Nephron (organoid): Measurements from ENCODE around the gene KRTAP5-1.

Source experiments
- H3K27ac Mint-ChIP-seq, 3 experiments: 2 replicates each; pipeline ENCODE4 v1.8.0; 2020; ENCODE audit warnings: mixed read lengths in 3 of 3, mild to moderate bottlenecking in 2 of 3, moderate library complexity in 1 of 3
- H3K27me3 Mint-ChIP-seq: 2 replicates; pipeline ENCODE4 v1.8.0; 2021; ENCODE audit warnings: low read depth, mild to moderate bottlenecking, moderate library complexity, mixed read lengths
- H3K36me3 Mint-ChIP-seq: 2 replicates; pipeline ENCODE4 v1.8.0; 2020; ENCODE audit warnings: low read depth, mixed read lengths
- H3K4me1 Mint-ChIP-seq: 2 replicates; pipeline ENCODE4 v1.8.0; 2020; ENCODE audit warnings: mixed read lengths
- H3K4me3 Mint-ChIP-seq, 3 experiments: 2 replicates each; pipeline ENCODE4 v1.8.0; 2020; ENCODE audit warnings: mild to moderate bottlenecking in 3 of 3, mixed read lengths in 3 of 3, moderate library complexity in 2 of 3
- H3K9me3 Mint-ChIP-seq: 2 replicates; pipeline ENCODE4 v1.8.0; 2020; ENCODE audit warnings: mixed read lengths
- CTCF ChIP-seq, 3 experiments: fragments of 200-600 bp; sonication (generic); IDR thresholded peaks; one replicate each; pipeline ENCODE4 v1.5.0; 2021; ENCODE audit warnings: antibody characterized with exemption in 3 of 3; ENCODE audit not compliant: unreplicated experiment in 3 of 3

Gene KRTAP5-1

GRCh38 chr11:1538153-1538552 lies 46.9 kb downstream of the KRTAP5-1 start:
- Mint-ChIP-seq H3K4me3 (peak overlapping the region in 1 of 3 experiments; percentile 21), H3K36me3 (no peaks in the 10 kb centered on the region), H3K27me3 (peaks cover 45% of the 10 kb centered on the region), H3K9me3 (no peaks in the 10 kb centered on the region), H3K27ac (no peak overlapping the region), H3K4me1 (no peaks in the 10 kb centered on the region)
- no peak for TF ChIP-seq CTCF (IDR thresholded peaks at IDR 0.05; ENCODE audit: unreplicated experiment in 3 of 3)

GRCh38 chr11:1536065-1536843 lies 48.8 kb downstream of the KRTAP5-1 start:
- Mint-ChIP-seq H3K27me3 (peaks cover 37% of the 10 kb centered on the region), H3K36me3 (no peaks in the 10 kb centered on the region), H3K4me3 (peak overlapping the region; percentile 31 to 46 (median 32)), H3K27ac (no peak overlapping the region), H3K4me1 (peaks cover 15% of the 10 kb centered on the region), H3K9me3 (no peaks in the 10 kb centered on the region)
- no peak for TF ChIP-seq CTCF (IDR thresholded peaks at IDR 0.05; ENCODE audit: unreplicated experiment in 3 of 3)

- H3K27me3 Mint-ChIP-seq: peaks cover 22% of the 10 kb centered on the region
- no peaks in the 10 kb centered on the region for H3K9me3 Mint-ChIP-seq
- peak overlapping the region in 1 of 3 experiments; percentile 48 for H3K4me3 Mint-ChIP-seq
- H3K27ac Mint-ChIP-seq: no peak overlapping the region
- no peak for TF ChIP-seq CTCF (IDR thresholded peaks at IDR 0.05; ENCODE audit: unreplicated experiment in 3 of 3)
- no peaks in the 10 kb centered on the region for H3K36me3 Mint-ChIP-seq
- peaks cover 16% of the 10 kb centered on the region for H3K4me1 Mint-ChIP-seq
Measured at GRCh38 chr11:1534682-1535081, 50.4 kb downstream of the KRTAP5-1 start.
